Measurements from ENCODE around the gene MRGPRE.

DNA sequence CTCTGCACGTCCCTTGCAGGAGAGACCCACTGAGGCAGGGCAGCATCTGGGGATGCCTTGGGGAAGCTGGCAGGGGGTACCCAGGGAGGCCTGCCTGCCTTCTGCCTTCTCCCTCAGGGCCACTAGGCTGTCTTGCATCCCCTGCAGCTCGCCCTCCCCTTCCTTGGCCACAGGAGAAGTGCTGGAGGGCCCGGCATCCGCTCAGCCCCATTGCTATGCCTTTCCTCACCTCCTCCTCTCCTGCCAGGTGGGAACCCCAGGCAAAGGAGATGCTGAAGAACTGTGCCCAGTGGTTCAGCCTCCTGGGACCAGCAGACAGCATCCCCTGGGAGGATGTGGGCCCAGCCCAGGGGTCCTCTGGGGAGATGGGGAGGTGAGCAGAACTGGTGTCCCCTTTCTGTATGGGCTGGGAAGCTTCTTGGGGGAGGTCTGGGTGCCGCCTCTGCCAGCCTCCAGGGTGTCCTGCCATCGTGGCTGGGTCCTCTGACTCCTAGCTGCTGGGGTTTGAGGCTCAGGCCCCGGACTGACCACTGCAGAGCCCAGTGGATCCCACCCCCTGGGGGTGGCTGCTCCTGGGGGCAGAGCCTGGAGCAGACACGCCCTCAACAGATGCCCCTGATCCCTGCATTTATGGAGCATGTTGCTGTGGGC, 34.2 kb downstream of the MRGPRE start:
- TF ChIP-seq, protein P1, sequence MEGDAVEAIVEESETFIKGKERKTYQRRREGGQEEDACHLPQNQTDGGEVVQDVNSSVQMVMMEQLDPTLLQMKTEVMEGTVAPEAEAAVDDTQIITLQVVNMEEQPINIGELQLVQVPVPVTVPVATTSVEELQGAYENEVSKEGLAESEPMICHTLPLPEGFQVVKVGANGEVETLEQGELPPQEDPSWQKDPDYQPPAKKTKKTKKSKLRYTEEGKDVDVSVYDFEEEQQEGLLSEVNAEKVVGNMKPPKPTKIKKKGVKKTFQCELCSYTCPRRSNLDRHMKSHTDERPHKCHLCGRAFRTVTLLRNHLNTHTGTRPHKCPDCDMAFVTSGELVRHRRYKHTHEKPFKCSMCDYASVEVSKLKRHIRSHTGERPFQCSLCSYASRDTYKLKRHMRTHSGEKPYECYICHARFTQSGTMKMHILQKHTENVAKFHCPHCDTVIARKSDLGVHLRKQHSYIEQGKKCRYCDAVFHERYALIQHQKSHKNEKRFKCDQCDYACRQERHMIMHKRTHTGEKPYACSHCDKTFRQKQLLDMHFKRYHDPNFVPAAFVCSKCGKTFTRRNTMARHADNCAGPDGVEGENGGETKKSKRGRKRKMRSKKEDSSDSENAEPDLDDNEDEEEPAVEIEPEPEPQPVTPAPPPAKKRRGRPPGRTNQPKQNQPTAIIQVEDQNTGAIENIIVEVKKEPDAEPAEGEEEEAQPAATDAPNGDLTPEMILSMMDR (IDR thresholded peaks at IDR 0.05), result no peak
- no peak for TF ChIP-seq EZH2 (IDR thresholded peaks at IDR 0.05; ENCODE audit: borderline replicate concordance, insufficient read depth, low read depth, low read length, poor library complexity, severe bottlenecking)

Data from B cell (primary cell).